Transverse colon (tissue), 3 donors: ENCODE data around the gene PARN.

Experiments
- EP300 ChIP-seq: sonication (generic); formaldehyde crosslinking; IDR thresholded peaks from one replicate; pipeline ENCODE4 v1.6.1; 2017; ENCODE audit warnings: antibody characterized with exemption, low read depth
- TF ChIP-seq, protein P1 (sequence below), 5 experiments: fragments of 200-600 bp in 3 of 5; fragments of 450-650 bp in 2 of 5; sonication (generic) in 3 of 5; IDR thresholded peaks; 1 replicate in 2 of 5; 2 replicates in 3 of 5; pipeline ENCODE4 v1.5.1; 2016 to 2017; ENCODE audit warnings: antibody characterized with exemption in 5 of 5, inconsistent platforms in 3 of 5, mild to moderate bottlenecking in 2 of 5, moderate library complexity in 1 of 5

GRCh38 chr16:14510939-14511799, 118.9 kb downstream of the PARN start:
- no peak for TF ChIP-seq EP300
- TF ChIP-seq, protein P1, sequence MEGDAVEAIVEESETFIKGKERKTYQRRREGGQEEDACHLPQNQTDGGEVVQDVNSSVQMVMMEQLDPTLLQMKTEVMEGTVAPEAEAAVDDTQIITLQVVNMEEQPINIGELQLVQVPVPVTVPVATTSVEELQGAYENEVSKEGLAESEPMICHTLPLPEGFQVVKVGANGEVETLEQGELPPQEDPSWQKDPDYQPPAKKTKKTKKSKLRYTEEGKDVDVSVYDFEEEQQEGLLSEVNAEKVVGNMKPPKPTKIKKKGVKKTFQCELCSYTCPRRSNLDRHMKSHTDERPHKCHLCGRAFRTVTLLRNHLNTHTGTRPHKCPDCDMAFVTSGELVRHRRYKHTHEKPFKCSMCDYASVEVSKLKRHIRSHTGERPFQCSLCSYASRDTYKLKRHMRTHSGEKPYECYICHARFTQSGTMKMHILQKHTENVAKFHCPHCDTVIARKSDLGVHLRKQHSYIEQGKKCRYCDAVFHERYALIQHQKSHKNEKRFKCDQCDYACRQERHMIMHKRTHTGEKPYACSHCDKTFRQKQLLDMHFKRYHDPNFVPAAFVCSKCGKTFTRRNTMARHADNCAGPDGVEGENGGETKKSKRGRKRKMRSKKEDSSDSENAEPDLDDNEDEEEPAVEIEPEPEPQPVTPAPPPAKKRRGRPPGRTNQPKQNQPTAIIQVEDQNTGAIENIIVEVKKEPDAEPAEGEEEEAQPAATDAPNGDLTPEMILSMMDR (IDR thresholded peaks at IDR 0.05): no peak
